Keratinocyte (primary cell): Measurements from ENCODE around the gene N4BP3. TPM values are rescaled to one million over a fixed set of nuclear protein-coding genes. Genes with fewer than 3 reads are reported as not detected.
"Not testable (repeated sequence)": the region's sequence is repeated elsewhere in the genome, so short reads cannot be mapped to it uniquely, and the experiment has no call there.

Experiments
- DNase-seq: peaks from one replicate; pipeline ENCODE4 v3.0.0-alpha.2; 2011; ENCODE audit warnings: low read depth, missing footprints, low spot score
- FAIRE-seq: peaks from 2 replicates; lab custom pipeline; 2011; peaks lifted over from hg19 to GRCh38; lab: Jason Lieb, UNC
- H2AFZ ChIP-seq: 2 replicates; pipeline ENCODE4 v1.6.0; 2012; ENCODE audit warnings: low read length, control low read depth, inconsistent platforms; ENCODE audit not compliant: control insufficient read depth
- H3K27ac ChIP-seq: 2 replicates; pipeline ENCODE4 v1.5.1; 2011; ENCODE audit warnings: low read length; ENCODE audit not compliant: control insufficient read depth, insufficient read depth
- H3K27me3 ChIP-seq: 3 replicates; pipeline ENCODE4 v1.6.0; 2011; ENCODE audit warnings: low read length; ENCODE audit not compliant: control insufficient read depth, insufficient read depth; ENCODE audit errors: extremely low read depth
- H3K36me3 ChIP-seq, 2 experiments: 2 replicates in 1 of 2; 3 replicates in 1 of 2; pipeline ENCODE4 v1.5.1; 2011; ENCODE audit warnings: low read length in 2 of 2, mild to moderate bottlenecking in 1 of 2; ENCODE audit not compliant: control insufficient read depth in 2 of 2, insufficient read depth in 2 of 2; ENCODE audit errors: extremely low read depth in 1 of 2
- H3K4me1 ChIP-seq: 3 replicates; pipeline ENCODE4 v1.5.1; 2011; ENCODE audit warnings: low read length; ENCODE audit not compliant: control insufficient read depth, insufficient read depth; ENCODE audit errors: extremely low read depth
- H3K4me2 ChIP-seq: 3 replicates; pipeline ENCODE4 v1.6.0; 2011; ENCODE audit warnings: low read depth, low read length; ENCODE audit not compliant: control insufficient read depth, insufficient read depth; ENCODE audit errors: extremely low read depth
- H3K4me3 ChIP-seq, 3 experiments: fragments of 200-600 bp in 1 of 3; sonication (generic) in 1 of 3; 2 replicates in 2 of 3; 3 replicates in 1 of 3; pipeline ENCODE4 v1.5.1; 2011 to 2016; ENCODE audit warnings: low read length in 3 of 3, mild to moderate bottlenecking in 3 of 3, control low read depth in 2 of 3, inconsistent platforms in 1 of 3, low read depth in 1 of 3, mixed read lengths in 1 of 3, mixed run types in 1 of 3, moderate library complexity in 1 of 3; ENCODE audit not compliant: control insufficient read depth in 2 of 3, insufficient read depth in 2 of 3; ENCODE audit errors: extremely low read depth in 1 of 3
- H3K79me2 ChIP-seq: 2 replicates; pipeline ENCODE4 v1.6.0; 2012; ENCODE audit warnings: low read length; ENCODE audit not compliant: control insufficient read depth, insufficient read depth
- H3K9ac ChIP-seq: 3 replicates; pipeline ENCODE4 v1.6.0; 2011; ENCODE audit warnings: low read length; ENCODE audit not compliant: control insufficient read depth, insufficient read depth; ENCODE audit errors: extremely low read depth
- H3K9me1 ChIP-seq: 3 replicates; pipeline ENCODE4 v1.6.0; 2011; ENCODE audit warnings: low read length; ENCODE audit not compliant: control insufficient read depth, insufficient read depth; ENCODE audit errors: extremely low read depth
- H3K9me3 ChIP-seq: 2 replicates; pipeline ENCODE4 v1.5.1; 2012; ENCODE audit warnings: low read depth, low read length; ENCODE audit not compliant: control insufficient read depth
- H4K20me1 ChIP-seq: 3 replicates; pipeline ENCODE4 v1.6.0; 2011; ENCODE audit warnings: low read length; ENCODE audit not compliant: control insufficient read depth, insufficient read depth; ENCODE audit errors: extremely low read depth
- CTCF ChIP-seq, 3 experiments: IDR thresholded peaks in 1 of 3; conservative IDR thresholded peaks in 1 of 3; optimal IDR thresholded peaks in 1 of 3; 2 replicates in 2 of 3; 3 replicates in 1 of 3; pipeline versions ENCODE3 to v1.5.1; 2011; ENCODE audit warnings: low read length in 3 of 3, mild to moderate bottlenecking in 3 of 3, moderate library complexity in 2 of 3, control low read depth in 1 of 3, inconsistent platforms in 1 of 3; ENCODE audit not compliant: insufficient read depth in 2 of 3; ENCODE audit errors: extremely low read depth in 1 of 3
- EZH2 ChIP-seq: IDR thresholded peaks from one replicate; pipeline ENCODE4 v1.6.1; 2012; ENCODE audit warnings: inconsistent platforms, mild to moderate bottlenecking, low read length, moderate library complexity
- dilution Hi-C: fragments of 300-500 bp; cut with MboI; formaldehyde crosslinking; loops from one replicate; pipeline ENCODE4 v1.7.0; 2020; ENCODE audit warnings: low sequenced_read_pairs; ENCODE audit not compliant: extremely low pct_ligation_motif_present
- polyA plus RNA-seq, 5 experiments: library from polyadenylated mRNA; depleted of rRNA in 3 of 5; stranded (reverse) in 3 of 5; stranded (forward) in 1 of 5; unstranded in 1 of 5; fragments of >200 nt; gene quantifications; 1 replicate in 1 of 5; 2 replicates in 3 of 5; 3 replicates in 1 of 5; pipeline versions ENCODE4 v1.2.1 to v1.2.3, GENCODE V29; 2011 to 2012; ENCODE audit warnings: missing spikeins in 2 of 5, low read depth in 1 of 5, low replicate concordance in 1 of 5

Gene N4BP3
- polyA plus RNA-seq, 1 donor (not counting 4 experiments of a cell fraction or from before 2014, with no cell fraction given): 1.0 TPM

DNA sequence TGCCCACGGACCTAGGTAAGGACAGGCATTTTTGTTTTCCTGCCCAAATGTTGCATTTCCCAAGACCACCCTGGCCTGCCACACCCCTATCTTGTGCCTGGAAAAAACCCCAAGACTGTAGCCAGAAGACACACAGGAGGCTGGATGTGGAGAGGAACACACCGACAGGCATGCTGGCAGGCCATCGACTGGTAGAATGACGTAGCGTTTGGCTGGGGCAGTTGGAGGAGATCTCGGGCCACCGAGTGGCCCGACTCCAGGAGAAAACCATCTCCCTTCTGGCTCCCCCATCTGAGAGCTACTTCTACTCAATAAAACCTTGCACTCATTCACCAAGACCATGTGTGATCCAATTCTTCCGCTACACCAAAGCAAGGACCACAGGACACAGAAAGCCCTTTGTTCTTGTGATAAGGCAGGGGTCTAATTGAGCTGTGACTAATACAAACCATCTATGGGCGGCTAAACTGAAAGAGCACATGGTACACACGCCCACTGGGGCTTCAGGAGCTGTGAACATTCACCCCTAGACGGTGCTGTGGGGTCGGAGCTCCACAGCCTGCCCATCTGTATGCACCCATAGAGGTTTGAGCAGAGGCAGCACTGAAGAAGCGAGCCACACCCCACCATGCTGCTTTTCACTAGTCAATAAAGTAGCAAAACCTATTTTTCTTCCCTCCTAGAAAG, 38.9 kb upstream of the N4BP3 start:
- no peaks in the 10 kb centered on the region for H4K20me1 ChIP-seq
- no peaks in the 10 kb centered on the region for H3K9me1 ChIP-seq
- no peak overlapping the region for H3K4me2 ChIP-seq
- H3K4me1 ChIP-seq: peaks cover 3% of the 10 kb centered on the region
- H2AFZ ChIP-seq: no peak overlapping the region
- H3K4me3 ChIP-seq: no peak overlapping the region
- H3K27me3 ChIP-seq: no peaks in the 10 kb centered on the region
- dilution Hi-C loops: no loop called here
- no peak for DNase-seq
- H3K27ac ChIP-seq: no peak overlapping the region
- TF ChIP-seq CTCF (optimal IDR thresholded peaks at IDR 0.05 in 1 of 3, IDR thresholded peaks at IDR 0.05 in 1 of 3, conservative IDR thresholded peaks at IDR 0.05 in 1 of 3; ENCODE audit: extremely low read depth in 1 of 3, insufficient read depth in 2 of 3, low read length in 3 of 3) (no peak), EZH2 (no peak)
- H3K36me3 ChIP-seq: no peaks in the 10 kb centered on the region
- FAIRE-seq: no peak
- no peaks in the 10 kb centered on the region for H3K79me2 ChIP-seq
- H3K9ac ChIP-seq: no peak overlapping the region
- H3K9me3 ChIP-seq: no peaks in the 10 kb centered on the region

GRCh38 chr5:178076965-178077364, 36.4 kb upstream of the N4BP3 start:
- FAIRE-seq, dilution Hi-C loops: not testable (repeated sequence)

GRCh38 chr5:178077751-178078150, 35.6 kb upstream of the N4BP3 start:
- Histone ChIP-seq H3K9me3 (no peaks in the 10 kb centered on the region), H3K4me3 (no peak overlapping the region), H3K4me1 (peaks cover 3% of the 10 kb centered on the region), H3K36me3 (no peaks in the 10 kb centered on the region), H3K79me2 (no peaks in the 10 kb centered on the region), H2AFZ (no peak overlapping the region), H3K9me1 (no peaks in the 10 kb centered on the region), H3K27me3 (no peaks in the 10 kb centered on the region), H4K20me1 (no peaks in the 10 kb centered on the region), H3K9ac (no peak overlapping the region), H3K4me2 (no peak overlapping the region), H3K27ac (no peak overlapping the region)
- no peak for DNase-seq
- FAIRE-seq: no peak
- dilution Hi-C loops: no loop called here
- no peak for TF ChIP-seq CTCF (optimal IDR thresholded peaks at IDR 0.05 in 1 of 3, IDR thresholded peaks at IDR 0.05 in 1 of 3, conservative IDR thresholded peaks at IDR 0.05 in 1 of 3; ENCODE audit: extremely low read depth in 1 of 3, insufficient read depth in 2 of 3, low read length in 3 of 3)

More at GRCh38 chr5:178076965-178077364, 36.4 kb upstream of the N4BP3 start:
- H3K36me3 ChIP-seq, H3K27me3 ChIP-seq, H3K9me3 ChIP-seq, H3K79me2 ChIP-seq, H4K20me1 ChIP-seq, H3K9ac ChIP-seq, H3K9me1 ChIP-seq, H3K27ac ChIP-seq, DNase-seq, H3K4me2 ChIP-seq, H2AFZ ChIP-seq, H3K4me3 ChIP-seq, H3K4me1 ChIP-seq: not testable (repeated sequence)
